DND-41 (cell line): ENCODE results near the gene STX1B.

Experiments used
- ATAC-seq: fragments of 200-7000 bp; cut with Tn5 transposase; 3 replicates; pipeline ENCODE4 v1.9.1; 2021; ENCODE audit warnings: low read depth; ENCODE audit not compliant: insufficient read depth
- DNase-seq: peaks from one replicate; pipeline ENCODE4 v3.0.0-alpha.2; 2020
- H2AFZ ChIP-seq: 2 replicates; pipeline ENCODE4 v1.6.0; 2012; ENCODE audit warnings: low read depth, low read length
- H3K27ac ChIP-seq: 2 replicates; pipeline ENCODE4 v1.5.1; 2012; ENCODE audit warnings: low read length, inconsistent platforms
- H3K27me3 ChIP-seq: fragments of 200-600 bp; sonication (generic); 2 replicates; pipeline ENCODE4 v1.6.0; 2012; ENCODE audit warnings: low read length, mild to moderate bottlenecking, inconsistent platforms; ENCODE audit not compliant: insufficient read depth, poor library complexity
- H3K36me3 ChIP-seq: 2 replicates; pipeline ENCODE4 v1.5.1; 2012; ENCODE audit warnings: low read length, inconsistent platforms; ENCODE audit not compliant: insufficient read depth
- H3K4me1 ChIP-seq: 2 replicates; pipeline ENCODE4 v1.5.1; 2012; ENCODE audit warnings: mild to moderate bottlenecking, low read length; ENCODE audit not compliant: insufficient read depth
- H3K4me2 ChIP-seq: 2 replicates; pipeline ENCODE4 v1.6.0; 2012; ENCODE audit warnings: mild to moderate bottlenecking, moderate library complexity, low read length, inconsistent platforms; ENCODE audit not compliant: insufficient read depth
- H3K4me3 ChIP-seq, 2 experiments: fragments of 200-600 bp in 1 of 2; shearing (Covaris generic) in 1 of 2; 2 replicates each; pipeline ENCODE4 v1.5.1; 2012 to 2016; ENCODE audit warnings: inconsistent platforms in 2 of 2, low read length in 2 of 2, mild to moderate bottlenecking in 2 of 2, low read depth in 1 of 2, moderate library complexity in 1 of 2
- H3K79me2 ChIP-seq: 2 replicates; pipeline ENCODE4 v1.6.0; 2012; ENCODE audit warnings: low read length, inconsistent platforms; ENCODE audit not compliant: insufficient read depth
- H3K9ac ChIP-seq: 2 replicates; pipeline ENCODE4 v1.6.0; 2012; ENCODE audit warnings: low read depth, mild to moderate bottlenecking, inconsistent platforms, low read length, moderate library complexity
- H3K9me3 ChIP-seq: 2 replicates; pipeline ENCODE4 v1.5.1; 2012; ENCODE audit warnings: low read length, moderate library complexity, mild to moderate bottlenecking, inconsistent platforms; ENCODE audit not compliant: insufficient read depth, severe bottlenecking
- H4K20me1 ChIP-seq: 2 replicates; pipeline ENCODE4 v1.6.0; 2012; ENCODE audit warnings: low read length; ENCODE audit not compliant: insufficient read depth
- CTCF ChIP-seq: IDR thresholded peaks from 2 replicates; pipeline ENCODE4 v1.5.1; 2012; ENCODE audit warnings: borderline replicate concordance, low read length, moderate library complexity, mild to moderate bottlenecking; ENCODE audit not compliant: poor library complexity, severe bottlenecking; ENCODE audit errors: extremely low read depth
- EZH2 ChIP-seq: IDR thresholded peaks from 3 replicates; pipeline ENCODE4 v1.6.1; 2012; ENCODE audit warnings: borderline replicate concordance, low read depth, mild to moderate bottlenecking, moderate library complexity, low read length, inconsistent platforms; ENCODE audit not compliant: severe bottlenecking

STX1B gene

GRCh38 chr16:31009894-31010584 lies 399 bp downstream of the STX1B start:
- no peaks in the 10 kb centered on the region for H3K9me3 ChIP-seq
- ATAC-seq (no peak), DNase-seq (no peak)
- H3K79me2 ChIP-seq, result no peaks in the 10 kb centered on the region
- no peak for TF ChIP-seq EZH2
- TF ChIP-seq CTCF, result no peak
- no peak overlapping the region for H3K4me3 ChIP-seq
- no peak overlapping the region for H3K4me2 ChIP-seq
- H4K20me1 ChIP-seq, result peaks cover 4% of the 10 kb centered on the region; the same call in 1 of the 2 replicates
- no peak overlapping the region for H3K27ac ChIP-seq
- H2AFZ ChIP-seq, result no peak overlapping the region
- H3K9ac ChIP-seq, result no peak overlapping the region
- H3K27me3 ChIP-seq, result peaks cover 23% of the 10 kb centered on the region
- no peaks in the 10 kb centered on the region for H3K4me1 ChIP-seq
- no peaks in the 10 kb centered on the region for H3K36me3 ChIP-seq

- Histone ChIP-seq H3K9me3 (no peaks in the 10 kb centered on the region), H3K79me2 (no peaks in the 10 kb centered on the region), H2AFZ (no peak overlapping the region), H3K4me3 (no peak overlapping the region), H3K27me3 (peaks cover 23% of the 10 kb centered on the region), H3K4me1 (no peaks in the 10 kb centered on the region), H3K4me2 (no peak overlapping the region), H4K20me1 (peaks cover 4% of the 10 kb centered on the region; the same call in 1 of the 2 replicates), H3K27ac (no peak overlapping the region), H3K36me3 (no peaks in the 10 kb centered on the region), H3K9ac (no peak overlapping the region)
- no peak for ATAC-seq
- TF ChIP-seq CTCF, result no peak
- no peak for TF ChIP-seq EZH2
- no peak for DNase-seq
These were observed 1.3 kb downstream of the STX1B start for GRCh38 chr16:31009120-31009519.

GRCh38 chr16:31008551-31008950 lies 1.9 kb downstream of the STX1B start:
- Histone ChIP-seq H3K4me1 (no peaks in the 10 kb centered on the region), H3K27ac (no peak overlapping the region), H3K4me2 (no peak overlapping the region), H3K9me3 (no peaks in the 10 kb centered on the region), H3K36me3 (no peaks in the 10 kb centered on the region), H3K9ac (no peak overlapping the region), H3K79me2 (no peaks in the 10 kb centered on the region), H4K20me1 (peaks cover 4% of the 10 kb centered on the region; the same call in 1 of the 2 replicates), H3K27me3 (peaks cover 23% of the 10 kb centered on the region), H3K4me3 (no peak overlapping the region), H2AFZ (no peak overlapping the region)
- no peak for DNase-seq
- no peak for ATAC-seq
- TF ChIP-seq CTCF (no peak), EZH2 (no peak)
